G401 (cell line): ENCODE data around the gene CA7. TPM values are rescaled to one million over a fixed set of nuclear protein-coding genes. Genes with fewer than 3 reads are reported as not detected.

Source experiments
- DNase-seq: peaks from one replicate; pipeline ENCODE4 v3.0.0-alpha.2; 2015; ENCODE audit warnings: low spot score
- in situ Hi-C: cut with HindIII; loops from 2 replicates; pipeline ENCODE4 v1.10.0; 2016; ENCODE audit warnings: low sequenced_read_pairs, mixed read lengths
- total RNA-seq: library from RNA; depleted of rRNA; stranded (reverse); fragments of >200 nt; shearing (Covaris generic); gene quantifications from 2 replicates; pipeline ENCODE4 v1.2.3, GENCODE V29; 2014

CA7 gene
- total RNA-seq, 1 experiment from 2014 or later, result not detected

DNA sequence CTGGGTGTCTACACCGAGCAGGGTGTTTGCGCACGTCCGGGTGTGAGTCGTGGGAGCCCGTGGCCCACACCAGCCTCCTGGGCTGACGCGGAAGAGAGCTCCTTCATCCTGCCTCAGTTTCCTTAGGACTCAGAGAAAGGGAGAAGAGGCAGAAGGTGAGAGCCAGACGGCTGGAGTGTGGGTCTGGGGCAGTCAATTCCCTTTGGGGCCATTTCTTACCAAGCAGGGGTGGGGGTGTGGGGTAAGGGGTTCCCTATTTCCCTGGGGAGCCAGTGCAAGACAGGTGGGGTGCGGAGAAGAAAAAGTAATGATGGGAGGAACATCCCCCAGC is 831 bp downstream of the CA7 start:
- in situ Hi-C loops, result no loop called here
- no peak for DNase-seq

DNA sequence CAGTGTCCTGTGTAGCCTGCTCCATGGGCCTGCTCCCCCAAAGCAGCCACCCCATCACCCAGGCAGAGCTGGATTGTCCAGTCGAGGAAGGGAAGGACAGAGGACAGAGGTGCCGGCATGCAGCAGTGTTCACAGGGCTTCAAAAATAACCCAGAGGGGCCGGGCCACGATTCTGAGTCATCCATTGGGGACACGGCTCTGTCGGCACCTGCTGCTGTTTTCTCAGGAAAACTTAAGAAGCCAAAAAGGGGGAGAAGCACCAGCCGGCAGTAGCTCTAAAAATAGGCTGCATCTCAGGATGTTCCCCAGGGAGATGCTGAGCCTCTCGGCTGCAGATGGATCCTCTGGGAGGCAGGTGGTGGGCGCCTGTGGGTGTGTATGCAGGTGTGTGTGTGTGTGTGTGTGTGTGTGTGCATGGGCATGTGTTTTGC is 1.6 kb downstream of the CA7 start:
- no peak for DNase-seq
- in situ Hi-C loops, result no loop called here

DNA sequence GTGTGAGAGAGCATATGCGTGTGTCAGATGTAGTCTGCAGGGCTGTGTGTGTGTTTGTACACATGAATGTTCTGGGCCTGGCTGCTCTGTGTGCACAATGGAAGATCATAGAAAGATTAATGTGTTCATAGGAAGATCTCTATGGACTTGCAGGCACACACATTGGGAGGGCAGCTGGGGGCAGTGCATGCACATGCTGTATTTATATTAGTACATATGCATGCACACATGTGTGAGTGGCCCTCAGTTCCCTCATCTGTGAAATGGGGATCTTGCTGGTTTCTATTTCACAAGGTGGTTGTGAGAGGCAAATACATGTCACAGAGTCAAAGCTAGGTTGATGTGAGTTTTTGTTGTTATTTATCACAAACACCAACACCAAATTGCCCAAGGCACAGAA is 2.1 kb downstream of the CA7 start:
- in situ Hi-C loops, result no loop called here
- DNase-seq, result no peak

DNA sequence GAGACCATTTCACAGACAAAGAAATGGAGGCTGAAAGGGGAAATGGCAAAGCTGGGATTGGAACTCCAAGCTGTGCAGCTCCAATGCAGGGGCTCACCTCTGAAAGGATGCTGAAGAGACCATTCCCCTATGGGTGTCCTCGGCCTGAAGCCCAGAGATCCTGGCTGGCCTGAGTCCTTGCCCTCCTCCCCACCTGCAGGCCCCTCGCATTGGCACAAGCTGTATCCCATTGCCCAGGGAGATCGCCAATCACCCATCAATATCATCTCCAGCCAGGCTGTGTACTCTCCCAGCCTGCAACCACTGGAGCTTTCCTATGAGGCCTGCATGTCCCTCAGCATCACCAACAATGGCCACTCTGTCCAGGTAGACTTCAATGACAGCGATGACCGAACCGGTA is 2.6 kb downstream of the CA7 start:
- no peak for DNase-seq
- in situ Hi-C loops, result no loop called here

DNA sequence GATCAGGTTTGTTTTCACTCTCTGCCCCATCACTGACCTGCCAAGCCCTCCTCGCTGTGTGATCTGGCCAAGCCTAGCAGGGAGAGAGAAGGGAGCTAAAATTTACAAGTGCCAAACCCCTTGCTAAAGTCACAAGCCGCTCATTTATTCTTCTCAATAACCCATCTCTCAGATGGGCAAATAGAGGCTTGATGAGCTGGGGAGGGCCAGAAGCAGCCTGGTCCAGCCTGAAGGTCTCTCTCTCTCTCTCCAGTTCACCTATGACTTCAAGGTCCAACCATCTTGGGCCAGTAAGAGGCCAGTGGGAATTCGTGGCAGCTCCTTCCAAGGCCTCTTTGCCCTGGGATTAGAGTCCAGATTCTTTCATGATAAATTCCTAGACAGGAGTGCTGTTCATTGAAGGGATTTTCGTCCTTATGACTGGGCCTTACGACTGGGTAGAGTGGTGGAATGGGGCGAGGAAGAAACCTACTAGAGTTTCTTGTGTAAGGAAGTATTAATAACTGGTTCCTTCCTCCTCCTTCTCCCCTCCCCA is 3.4 kb downstream of the CA7 start:
- no peak for DNase-seq
- in situ Hi-C loops, result no loop called here

DNA sequence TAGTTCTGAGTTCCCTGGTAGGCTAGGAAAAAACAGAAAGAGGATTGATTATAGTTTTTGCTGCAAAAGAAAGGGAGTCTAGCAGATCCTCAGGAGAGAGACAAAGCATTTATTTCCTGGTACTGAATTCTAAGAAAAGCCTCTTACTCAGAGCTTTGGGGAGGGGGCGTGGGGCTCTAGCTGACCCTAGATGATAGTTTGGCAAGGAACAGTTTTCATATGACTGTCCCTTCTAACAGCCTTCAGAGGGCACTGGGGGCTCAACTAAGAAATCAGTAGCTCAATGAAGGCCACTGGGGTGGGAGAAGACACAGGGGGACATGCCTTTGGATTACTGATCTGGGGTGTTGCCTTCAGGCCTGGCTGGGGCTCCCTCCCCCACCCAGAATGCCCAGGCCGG is 4.0 kb downstream of the CA7 start:
- in situ Hi-C loops, result no loop called here
- DNase-seq, result no peak

DNA sequence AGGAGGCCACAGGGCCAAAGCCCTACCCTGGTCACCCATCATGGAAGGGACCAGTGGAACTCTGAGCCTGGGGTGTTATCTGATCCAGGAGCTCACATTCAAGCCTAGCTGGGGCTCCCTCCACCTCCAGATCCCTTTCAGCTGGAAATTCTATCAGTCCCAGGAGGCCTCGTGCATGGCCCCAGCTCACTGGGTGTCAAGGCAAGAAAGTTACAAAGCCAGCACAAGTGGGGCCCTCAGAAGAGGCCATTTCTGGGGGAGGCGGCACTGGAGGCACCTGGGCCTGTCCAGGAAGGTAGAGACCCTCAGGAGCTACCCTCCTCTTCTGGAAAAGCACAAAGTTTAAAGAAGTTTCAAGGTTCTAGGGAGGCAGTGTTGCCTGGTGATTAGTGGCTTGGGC is 4.8 kb downstream of the CA7 start:
- DNase-seq, result no peak
- in situ Hi-C loops, result no loop called here

DNA sequence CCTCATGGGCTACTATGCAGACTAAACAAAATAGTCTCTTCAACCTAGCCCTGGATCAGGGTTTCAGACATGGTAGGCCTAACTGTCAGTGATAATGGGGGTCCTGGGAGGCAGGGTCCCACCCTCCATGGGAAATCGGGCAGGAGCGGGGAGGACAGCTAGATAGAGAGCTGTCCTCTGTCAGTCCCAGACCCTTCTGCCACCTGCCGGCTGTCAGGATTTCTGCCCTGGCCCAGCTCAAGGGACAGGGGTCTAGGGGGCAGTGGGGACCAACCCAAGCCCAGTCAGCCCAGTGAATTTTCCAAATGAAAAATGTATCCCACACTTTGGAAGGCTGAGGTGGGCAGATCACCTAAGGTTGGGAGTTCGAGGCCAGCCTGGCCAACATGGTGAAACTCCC is 5.3 kb downstream of the CA7 start:
- in situ Hi-C loops, result no loop called here
- no peak for DNase-seq

DNA sequence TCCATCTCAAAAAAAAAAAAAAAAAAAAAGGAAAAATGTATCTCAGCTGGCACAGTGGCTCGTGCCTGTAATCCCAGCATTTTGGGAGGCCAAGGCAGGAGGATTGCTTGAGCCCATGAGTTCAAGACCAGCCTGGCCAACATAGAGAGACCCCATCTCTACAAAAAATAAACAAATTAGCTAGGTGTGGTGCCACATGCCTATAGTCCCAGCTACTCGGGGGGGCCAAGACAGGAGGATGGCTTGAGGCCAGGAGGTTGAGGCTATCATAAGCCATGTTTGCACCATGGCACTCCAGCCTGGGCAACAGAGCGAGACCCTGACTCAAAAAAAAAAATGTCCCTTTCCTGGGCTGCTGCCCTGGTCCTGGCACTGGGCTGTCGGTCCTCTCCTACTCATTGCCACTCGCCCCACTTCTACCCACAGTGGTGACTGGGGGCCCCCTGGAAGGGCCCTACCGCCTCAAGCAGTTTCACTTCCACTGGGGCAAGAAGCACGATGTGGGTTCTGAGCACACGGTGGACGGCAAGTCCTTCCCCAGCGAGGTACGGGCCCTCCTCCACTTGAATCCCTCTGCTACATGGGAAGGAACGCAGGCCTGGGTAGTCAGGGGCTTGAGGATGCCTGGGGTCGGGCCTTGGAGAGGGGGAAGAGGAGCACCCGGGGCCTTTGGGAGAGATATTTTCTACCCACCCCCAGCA is 6.1 kb downstream of the CA7 start:
- DNase-seq, result no peak
- in situ Hi-C loops, result no loop called here

DNA sequence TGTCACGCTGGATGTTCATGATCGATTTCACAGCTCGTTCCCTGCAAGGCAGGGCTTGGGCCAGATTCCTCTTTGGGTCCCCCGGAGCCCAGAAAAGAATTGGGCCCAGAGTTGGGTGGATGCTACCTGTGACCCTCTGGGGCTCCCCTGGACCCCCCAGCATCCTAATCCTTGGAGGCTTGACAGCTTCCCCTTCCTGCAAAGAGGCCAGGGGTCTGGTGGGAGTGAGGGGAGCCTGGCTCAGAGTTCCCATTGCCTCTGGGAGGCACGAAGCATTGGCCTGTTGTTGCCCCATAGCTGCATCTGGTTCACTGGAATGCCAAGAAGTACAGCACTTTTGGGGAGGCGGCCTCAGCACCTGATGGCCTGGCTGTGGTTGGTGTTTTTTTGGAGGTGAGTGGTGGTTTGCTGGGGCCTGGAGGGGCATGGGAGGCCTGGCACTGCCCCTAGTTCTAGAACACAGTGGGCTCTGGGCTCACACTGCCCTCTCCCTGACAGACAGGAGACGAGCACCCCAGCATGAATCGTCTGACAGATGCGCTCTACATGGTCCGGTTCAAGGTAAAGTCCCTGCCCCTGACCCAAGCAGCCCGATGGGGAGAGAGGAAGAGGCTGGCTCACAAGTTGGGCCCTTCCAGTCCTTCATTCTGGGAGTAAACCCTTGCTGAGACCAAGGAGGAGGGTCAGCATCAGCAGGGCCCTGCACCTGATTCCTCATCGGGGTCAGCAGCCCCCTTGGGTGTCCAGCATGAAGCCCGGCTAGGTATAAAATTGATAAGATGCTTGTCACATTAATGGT is 7.2 kb downstream of the CA7 start:
- DNase-seq, result no peak
- in situ Hi-C loops, result no loop called here

DNA sequence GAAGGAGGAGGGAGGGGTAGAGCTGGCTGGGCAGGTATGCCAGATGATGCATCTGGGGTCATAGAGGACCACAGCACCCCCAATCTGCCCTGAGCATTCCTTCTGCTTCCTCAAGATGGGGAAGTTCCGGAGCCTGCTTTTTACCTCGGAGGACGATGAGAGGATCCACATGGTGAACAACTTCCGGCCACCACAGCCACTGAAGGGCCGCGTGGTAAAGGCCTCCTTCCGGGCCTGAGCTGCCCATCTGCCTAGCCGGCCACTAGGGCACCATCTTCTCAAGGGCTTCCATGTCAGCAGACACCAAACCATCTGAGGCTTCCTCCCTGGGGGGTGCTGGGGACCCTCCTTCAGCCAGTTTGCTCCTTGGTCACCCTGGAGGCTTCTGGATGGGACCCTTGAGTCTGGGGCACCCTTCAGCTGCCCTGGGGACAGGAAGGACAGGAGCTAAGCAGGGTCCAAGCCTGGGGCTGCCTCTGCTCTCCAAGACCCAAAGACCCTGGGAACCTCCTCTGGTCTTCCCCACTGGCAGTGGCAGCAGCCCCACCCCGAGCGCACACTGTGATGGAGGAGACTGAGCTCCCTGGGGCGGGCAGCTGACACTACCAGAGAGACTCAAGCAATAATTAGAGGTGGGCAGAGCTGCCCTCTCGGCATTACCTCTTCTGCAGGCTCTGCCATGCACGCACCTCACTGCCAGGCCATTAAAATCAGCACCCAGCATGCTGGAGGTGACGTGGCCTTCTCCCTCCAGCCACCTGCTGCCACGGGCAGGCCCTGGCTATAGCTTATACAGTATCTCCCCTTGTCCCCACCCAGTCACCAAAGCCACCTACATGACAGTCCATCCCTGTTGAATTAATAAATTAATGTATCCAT is 9.3 kb downstream of the CA7 start:
- in situ Hi-C loops, result no loop called here
- DNase-seq, result no peak

DNA sequence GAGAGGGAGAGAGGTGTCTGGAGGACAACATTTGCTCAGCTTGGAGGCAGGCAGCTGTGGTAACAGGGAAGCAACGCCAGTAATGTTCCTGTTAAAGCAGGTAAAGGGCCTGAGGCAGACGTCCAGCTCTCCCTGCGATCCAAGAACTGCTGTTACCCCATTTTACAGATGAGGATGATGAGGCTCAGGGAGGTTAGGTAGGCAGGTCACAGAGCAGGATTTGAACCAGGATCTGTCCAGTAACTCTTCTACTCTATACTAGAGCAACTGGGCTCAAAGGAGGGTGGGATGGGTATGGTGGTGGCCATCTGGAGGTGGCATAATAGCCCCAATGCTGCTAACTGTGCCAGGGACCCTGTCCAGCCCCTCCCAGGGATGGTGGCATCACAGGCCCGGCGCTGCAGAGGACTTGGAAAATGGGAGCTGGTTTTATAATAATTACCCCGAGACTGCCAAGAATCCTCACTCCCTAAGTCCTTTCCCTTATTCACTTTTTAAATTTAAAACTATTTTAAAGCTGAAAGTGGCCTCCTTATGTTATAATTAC is 12.0 kb downstream of the CA7 start:
- DNase-seq, result no peak
- in situ Hi-C loops, result no loop called here

DNA sequence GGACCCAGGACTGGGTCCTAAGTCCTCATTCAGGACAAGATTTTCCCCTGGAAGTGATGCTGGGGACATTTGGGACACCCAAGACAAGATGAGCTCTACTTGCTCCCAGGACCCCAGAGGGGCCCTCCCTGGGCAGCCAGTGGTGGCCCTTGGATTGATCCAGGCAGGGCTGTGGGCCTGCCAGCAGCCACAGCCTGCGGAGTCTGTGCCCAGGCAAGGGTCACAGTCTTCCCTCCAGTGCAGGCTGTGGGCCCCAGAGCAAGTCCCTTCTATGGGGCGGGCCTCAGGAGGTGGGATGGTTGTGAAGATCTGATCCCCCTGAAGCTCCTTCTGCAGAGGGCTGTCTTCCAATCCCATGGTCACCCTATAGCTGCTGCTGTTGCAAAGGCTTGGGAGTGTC is 12.6 kb downstream of the CA7 start:
- DNase-seq, result no peak
- in situ Hi-C loops, result no loop called here

DNA sequence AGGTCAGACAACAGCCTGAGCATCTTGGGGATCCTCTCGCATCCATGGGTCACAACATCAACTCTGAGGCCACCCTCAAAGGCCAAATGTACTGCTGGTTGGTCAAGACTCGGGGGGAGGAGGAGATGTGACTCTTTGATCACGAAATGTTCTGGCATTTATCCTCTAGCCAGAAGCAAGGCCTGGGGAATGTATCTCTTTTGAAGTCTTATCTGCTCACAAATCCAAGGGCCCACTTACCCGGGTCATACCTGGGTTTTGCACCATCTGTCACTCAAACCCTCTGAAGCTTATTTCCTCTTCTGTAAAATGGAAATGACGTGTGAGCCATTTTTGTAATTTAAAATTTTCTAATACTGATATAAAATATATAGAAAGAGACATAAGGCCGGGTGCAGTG is 13.2 kb downstream of the CA7 start:
- in situ Hi-C loops, result no loop called here

DNA sequence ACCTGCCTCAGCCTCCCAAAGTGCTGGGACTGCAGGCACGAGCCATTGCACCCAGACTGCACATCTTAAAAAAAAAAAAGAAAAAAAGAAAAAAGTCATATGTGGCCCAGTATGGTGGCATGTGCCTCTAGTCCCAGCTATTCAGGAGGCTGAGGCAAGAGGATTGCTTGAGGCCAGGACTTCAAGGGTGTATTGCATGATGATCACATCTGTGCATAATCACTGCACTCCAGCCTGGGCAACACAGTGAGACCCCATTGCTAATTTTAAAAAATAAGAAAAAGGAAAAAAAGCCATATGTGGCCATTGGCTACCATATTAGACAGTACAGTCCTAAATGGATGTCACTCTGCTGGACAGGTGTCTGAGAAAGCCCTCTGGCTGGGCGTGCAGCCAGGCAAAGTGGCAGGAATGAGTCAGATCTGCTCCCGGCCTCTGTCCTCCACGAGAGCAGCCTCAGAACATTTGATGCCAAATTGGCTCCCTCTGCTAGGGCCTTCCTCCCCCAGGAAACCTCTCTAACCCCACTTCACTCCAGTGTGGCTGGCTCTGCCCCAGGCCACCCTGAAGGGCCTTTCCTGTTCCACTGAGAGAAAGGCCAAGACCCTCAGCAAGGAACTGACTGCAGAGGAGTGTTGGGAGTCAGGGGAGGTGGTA is 14.7 kb downstream of the CA7 start:
- peak; percentile 32 for DNase-seq
- in situ Hi-C loops, result no loop called here

More for the DNA sequence above, 13.2 kb downstream of the CA7 start:
- DNase-seq, result no peak

DNA sequence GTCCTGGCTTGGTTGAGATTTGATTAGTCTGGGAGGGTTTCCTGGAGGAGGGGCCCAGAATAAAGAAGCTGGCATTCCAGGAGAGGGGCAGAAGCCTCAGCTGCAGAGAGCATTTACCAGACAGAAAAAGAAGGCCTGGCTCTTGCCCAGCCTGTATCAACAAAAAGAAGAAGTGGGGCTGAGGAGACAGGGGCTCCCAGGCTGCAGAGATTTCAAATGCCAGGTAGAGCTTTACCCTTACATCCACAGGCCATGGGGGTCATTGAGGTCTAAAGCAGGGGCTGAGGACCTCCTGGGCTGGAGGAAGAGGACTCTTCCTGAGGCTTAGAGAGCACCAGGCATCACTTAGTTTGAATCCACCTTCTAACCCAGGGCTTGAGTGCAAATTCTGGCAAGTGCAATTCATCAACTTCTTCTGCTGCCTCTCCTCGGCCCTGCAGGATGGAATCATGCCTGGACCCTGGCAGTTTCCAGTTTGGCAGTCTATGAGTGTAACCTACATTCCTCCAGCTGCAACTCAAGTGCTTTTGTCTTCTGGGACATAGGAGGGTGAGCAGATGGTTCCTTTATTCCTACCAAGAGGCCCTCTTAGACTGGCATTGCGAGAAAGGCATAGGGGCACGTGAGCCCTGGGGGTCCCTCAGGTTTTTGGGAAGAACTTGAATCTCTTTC is 15.3 kb downstream of the CA7 start:
- DNase-seq, result no peak
- in situ Hi-C loops, result no loop called here

DNA sequence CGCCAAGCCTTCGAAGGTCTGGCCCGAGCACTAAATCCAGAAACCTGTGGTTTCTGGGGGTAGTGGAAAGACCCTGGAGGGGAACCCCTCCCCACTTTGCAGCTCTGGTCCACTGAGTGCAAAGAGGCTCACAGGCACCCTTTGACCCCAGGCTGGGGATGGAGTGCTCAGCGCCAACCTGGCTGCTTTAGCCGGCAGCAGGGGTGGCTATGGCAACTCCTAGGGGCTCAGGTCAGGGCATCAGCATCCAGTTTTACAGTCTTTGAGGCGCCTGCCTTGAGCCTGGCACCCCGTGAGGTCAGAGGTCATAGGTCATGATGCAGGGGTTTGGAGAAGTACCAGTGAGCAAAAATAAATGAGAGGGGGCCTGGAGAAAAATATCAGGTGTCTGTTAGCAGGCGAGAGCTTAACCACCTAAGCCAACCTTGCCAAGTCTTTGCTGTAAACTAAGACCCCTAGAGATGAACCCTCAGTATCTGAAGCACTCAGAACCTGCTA is 17.9 kb downstream of the CA7 start:
- DNase-seq, result no peak
- in situ Hi-C loops, result no loop called here

DNA sequence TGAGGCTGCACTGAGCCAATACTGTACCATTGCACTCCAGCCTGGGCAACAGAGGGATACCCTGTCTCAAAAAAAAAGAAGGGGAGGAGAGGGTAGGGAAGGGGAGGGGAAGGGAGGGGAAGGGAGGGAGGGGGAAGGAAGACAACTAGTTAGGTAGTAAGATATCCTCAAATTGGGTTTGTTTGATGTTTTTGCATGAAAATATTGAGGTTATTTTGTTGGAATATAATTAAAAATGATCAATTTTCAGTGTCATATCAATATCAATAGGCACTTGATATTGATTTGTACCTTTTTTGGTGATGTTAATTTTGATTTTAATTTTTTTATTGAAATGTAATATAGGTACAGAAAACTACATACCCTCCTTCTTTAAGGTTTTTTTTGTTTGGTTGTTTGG is 19.5 kb downstream of the CA7 start:
- DNase-seq, result no peak
- in situ Hi-C loops, result no loop called here
